ENCODE measurements around the gene TRIM7. TPM values are rescaled to one million over a fixed set of nuclear protein-coding genes. Genes with fewer than 3 reads are reported as not detected.
"Not testable (repeated sequence)": the region's sequence is repeated elsewhere in the genome, so short reads cannot be mapped to it uniquely, and the experiment has no call there.

The TRIM7 gene
- total and polyA plus RNA-seq, 8 donors = 1.9 to 11.1 (median 3.1) TPM

GRCh38 chr5:181181650-181182565 is 23.1 kb downstream of the TRIM7 start:
- intact Hi-C loops (cut with DNase I) = no loop called here
- H3K36me3 ChIP-seq = no peaks in the 10 kb centered on the region
- H3K4me3 ChIP-seq = no peak overlapping the region
- 50 to 51% methylated on average over 25 of the region's 25 CpGs for WGBS, 2 donors
- ATAC-seq (peak; percentile 66 to 91 (median 88)), DNase-seq (peak in 5 of 6 donors; percentile 60 to 77 (median 68)), FAIRE-seq (no peak)
- H3K27me3 ChIP-seq = no peaks in the 10 kb centered on the region
- peak in 3 of 4 donors; percentile 44 to 64 (median 53) for TF ChIP-seq CTCF (IDR thresholded peaks at IDR 0.05)
- no peaks in the 10 kb centered on the region for H3K9me3 ChIP-seq
- no peak overlapping the region for H3K27ac ChIP-seq
- H3K4me1 ChIP-seq = peaks cover 0 to 5% (median 0%) of the 10 kb centered on the region in 3 donors

GRCh38 chr5:181177559-181177958 is 27.4 kb downstream of the TRIM7 start:
- H3K9me3 ChIP-seq; H3K4me1 ChIP-seq; intact Hi-C loops (cut with DNase I); H3K36me3 ChIP-seq; H3K4me3 ChIP-seq; ATAC-seq; FAIRE-seq; DNase-seq; H3K27ac ChIP-seq: not testable (repeated sequence)
- WGBS, 2 donors = 66 to 72% methylated on average over 14 of the region's 14 CpGs
- H3K27me3 ChIP-seq = peaks cover 0 to 18% (median 2%) of the 10 kb centered on the region in 4 donors

GRCh38 chr5:181176254-181176952 is 28.6 kb downstream of the TRIM7 start:
- H3K27me3 ChIP-seq = peaks cover 4 to 29% (median 7%) of the 10 kb centered on the region in 4 donors
- intact Hi-C loops (cut with DNase I) = no loop called here
- no peaks in the 10 kb centered on the region for H3K4me1 ChIP-seq
- no peaks in the 10 kb centered on the region for H3K9me3 ChIP-seq
- FAIRE-seq (no peak), ATAC-seq (no peak), DNase-seq (no peak)
- H3K36me3 ChIP-seq = no peaks in the 10 kb centered on the region
- TF ChIP-seq CTCF (IDR thresholded peaks at IDR 0.05) = no peak
- 44 to 72% methylated on average over 3 of the region's 3 CpGs for WGBS, 2 donors
- H3K27ac ChIP-seq = no peak overlapping the region
- no peak overlapping the region for H3K4me3 ChIP-seq

GRCh38 chr5:181173420-181174342 is 31.3 kb downstream of the TRIM7 start:
- Histone ChIP-seq H3K36me3 (no peaks in the 10 kb centered on the region), H3K4me3 (no peak overlapping the region), H3K27ac (no peak overlapping the region), H3K4me1 (no peaks in the 10 kb centered on the region), H3K9me3 (no peaks in the 10 kb centered on the region), H3K27me3 (peaks cover 8 to 47% (median 12%) of the 10 kb centered on the region in 4 donors)
- 6% methylated on average over 50 of the region's 50 CpGs for WGBS, 2 donors
- intact Hi-C loops (cut with DNase I) = no loop called here
- no peak for DNase-seq
- TF ChIP-seq CTCF (IDR thresholded peaks at IDR 0.05) = no peak
- peak in 3 of 4 donors; percentile 41 to 59 (median 57) for ATAC-seq
- no peak for FAIRE-seq
